Gastrocnemius medialis (tissue), 4 donors: ENCODE data around the gene TAF3.

ENCODE experiments used
- CTCF ChIP-seq, 5 experiments: fragments of 450-650 bp in 3 of 5; fragments of 200-600 bp in 2 of 5; sonication (generic) in 2 of 5; IDR thresholded peaks in 4 of 5; conservative IDR thresholded peaks in 1 of 5; 1 replicate in 4 of 5; 2 replicates in 1 of 5; pipeline ENCODE4 v1.5.1; 2016 to 2019; ENCODE audit warnings: antibody characterized with exemption in 5 of 5, mild to moderate bottlenecking in 3 of 5, moderate library complexity in 3 of 5
- POLR2A ChIP-seq, 2 donors: fragments of 450-650 bp; IDR thresholded peaks; one replicate each; pipeline ENCODE4 v1.6.1; 2017; ENCODE audit warnings: antibody characterized with exemption in 2 of 2, mild to moderate bottlenecking in 2 of 2, moderate library complexity in 2 of 2

GRCh38 chr10:8064436-8064835 is 246.1 kb downstream of the TAF3 start:
- no peak for TF ChIP-seq POLR2A (IDR thresholded peaks at IDR 0.05)
- TF ChIP-seq CTCF (IDR thresholded peaks at IDR 0.05 in 4 of 5, conservative IDR thresholded peaks at IDR 0.05 in 1 of 5), result no peak
